Measurements from ENCODE around the gene TMEM132A. TPM values are rescaled to one million over a fixed set of nuclear protein-coding genes. Genes with fewer than 3 reads are reported as not detected.

The TMEM132A gene
- total and polyA plus RNA-seq, 9 of the 15 experiments (the other 6 are each of a cell fraction or from before 2014, with no cell fraction given), result 0.04 to 1.1 (median 0.18) TPM; not detected in 4

DNA sequence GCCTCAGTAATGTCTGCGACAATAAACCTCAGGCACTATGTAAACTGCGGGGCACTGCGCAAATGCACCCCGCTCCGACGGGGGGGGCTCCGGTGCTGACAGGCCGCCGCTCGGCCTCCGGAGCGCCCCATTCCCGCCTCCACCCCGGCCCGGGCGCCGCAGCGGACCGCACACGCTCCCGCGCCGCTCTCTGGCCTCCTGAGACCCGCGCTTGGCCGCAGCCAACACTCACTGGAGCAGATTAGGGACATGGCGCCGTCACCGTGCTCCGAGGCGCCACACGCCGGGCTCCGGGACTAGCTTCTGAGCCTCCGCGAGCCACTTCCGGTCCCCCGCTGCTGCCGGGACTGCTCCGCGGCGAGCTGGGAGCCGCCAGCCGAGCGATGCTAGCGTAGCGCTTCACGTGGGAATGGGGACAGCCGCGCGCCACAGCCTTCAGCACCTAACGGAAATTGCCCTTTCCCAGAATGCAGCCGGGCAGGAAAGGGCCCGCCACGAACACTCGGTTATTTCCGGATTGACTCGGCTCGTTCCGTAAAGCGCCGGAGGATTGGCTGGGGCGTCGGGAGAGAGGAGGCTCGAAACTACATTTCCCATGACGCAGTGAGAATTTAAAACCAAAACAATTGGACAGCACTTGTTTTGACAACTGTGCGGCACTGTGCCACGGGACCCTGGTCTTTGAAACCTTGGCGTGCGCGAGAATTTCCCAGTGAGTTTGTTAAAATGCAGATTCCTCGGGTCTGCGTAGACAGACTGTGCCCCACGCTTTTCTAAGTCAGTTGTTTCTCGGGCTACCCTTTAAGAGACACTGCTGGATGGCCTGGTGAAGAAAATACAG is 17.9 kb upstream of the TMEM132A start, which contains the start of gene PRPF19 (continued):
- TF ChIP-seq PTTG1 (tag; IDR thresholded peaks at IDR 0.05; ENCODE audit: low read depth) (no peak), CCAR2 (IDR thresholded peaks at IDR 0.05; ENCODE audit: low read depth, low read length) (no peak), MXI1 (IDR thresholded peaks at IDR 0.05; ENCODE audit: low read depth, low read length) (peak; percentile 44; the same call in 1 of the 2 replicates), EGR1 (conservative IDR thresholded peaks at IDR 0.05) (no peak), NFYB (IDR thresholded peaks at IDR 0.05; ENCODE audit: extremely low read depth, insufficient read length) (peak; percentile 5), MECOM (CRISPR knock-in tag; IDR thresholded peaks at IDR 0.05) (no peak), U2AF2 (optimal IDR thresholded peaks at IDR 0.05; ENCODE audit: low read depth, low read length) (no peak), GABPB2 (CRISPR knock-in tag; conservative IDR thresholded peaks at IDR 0.05) (no peak), THRB (CRISPR knock-in tag; conservative IDR thresholded peaks at IDR 0.05) (no peak), FOXJ3 (CRISPR knock-in tag; IDR thresholded peaks at IDR 0.05) (no peak), ZNF76 (CRISPR knock-in tag; IDR thresholded peaks at IDR 0.05; ENCODE audit: borderline replicate concordance) (no peak), CC2D1A (IDR thresholded peaks at IDR 0.05) (no peak), KHSRP (IDR thresholded peaks at IDR 0.05) (no peak), DDX20 (tag; IDR thresholded peaks at IDR 0.05; ENCODE audit: low read depth) (no peak), SIN3A (IDR thresholded peaks at IDR 0.05; ENCODE audit: borderline replicate concordance in 2 of 2, control insufficient read depth in 1 of 2, low read depth in 2 of 2, low read length in 2 of 2) (peak; percentile 59 to 85; a peak in 1 of 4 replicates), ZNF445 (CRISPR knock-in tag; IDR thresholded peaks at IDR 0.05; ENCODE audit: low read depth) (no peak), CBX2 (IDR thresholded peaks at IDR 0.05; ENCODE audit: insufficient read depth, low read length, poor library complexity, severe bottlenecking) (no peak), MCM7 (IDR thresholded peaks at IDR 0.05) (no peak), MYC (IDR thresholded peaks at IDR 0.05; ENCODE audit: low read depth, low read length) (peak; percentile 96), MYC (CRISPR knock-in tag; IDR thresholded peaks at IDR 0.05; ENCODE audit: borderline replicate concordance, low read depth) (peak; percentile 40; the same call in 1 of the 2 replicates), ZNF830 (CRISPR knock-in tag; IDR thresholded peaks at IDR 0.05) (no peak), PRMT5 (CRISPR knock-in tag; IDR thresholded peaks at IDR 0.05) (no peak), TAL1 (IDR thresholded peaks at IDR 0.05) (no peak), C11orf30 (IDR thresholded peaks at IDR 0.05; ENCODE audit: low read depth) (peak; percentile 74)
- TF ChIP-seq, protein P1, sequence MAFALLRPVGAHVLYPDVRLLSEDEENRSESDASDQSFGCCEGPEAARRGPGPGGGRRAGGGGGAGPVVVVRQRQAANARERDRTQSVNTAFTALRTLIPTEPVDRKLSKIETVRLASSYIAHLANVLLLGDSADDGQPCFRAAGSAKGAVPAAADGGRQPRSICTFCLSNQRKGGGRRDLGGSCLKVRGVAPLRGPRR (CRISPR knock-in tag; IDR thresholded peaks at IDR 0.05), result no peak
- TF ChIP-seq, protein P2, sequence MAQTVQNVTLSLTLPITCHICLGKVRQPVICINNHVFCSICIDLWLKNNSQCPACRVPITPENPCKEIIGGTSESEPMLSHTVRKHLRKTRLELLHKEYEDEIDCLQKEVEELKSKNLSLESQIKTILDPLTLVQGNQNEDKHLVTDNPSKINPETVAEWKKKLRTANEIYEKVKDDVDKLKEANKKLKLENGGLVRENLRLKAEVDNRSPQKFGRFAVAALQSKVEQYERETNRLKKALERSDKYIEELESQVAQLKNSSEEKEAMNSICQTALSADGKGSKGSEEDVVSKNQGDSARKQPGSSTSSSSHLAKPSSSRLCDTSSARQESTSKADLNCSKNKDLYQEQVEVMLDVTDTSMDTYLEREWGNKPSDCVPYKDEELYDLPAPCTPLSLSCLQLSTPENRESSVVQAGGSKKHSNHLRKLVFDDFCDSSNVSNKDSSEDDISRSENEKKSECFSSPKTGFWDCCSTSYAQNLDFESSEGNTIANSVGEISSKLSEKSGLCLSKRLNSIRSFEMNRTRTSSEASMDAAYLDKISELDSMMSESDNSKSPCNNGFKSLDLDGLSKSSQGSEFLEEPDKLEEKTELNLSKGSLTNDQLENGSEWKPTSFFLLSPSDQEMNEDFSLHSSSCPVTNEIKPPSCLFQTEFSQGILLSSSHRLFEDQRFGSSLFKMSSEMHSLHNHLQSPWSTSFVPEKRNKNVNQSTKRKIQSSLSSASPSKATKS (CRISPR knock-in tag; IDR thresholded peaks at IDR 0.05), result no peak
